Measurements from ENCODE around the gene TSHZ2. TPM values are rescaled to one million over a fixed set of nuclear protein-coding genes. Genes with fewer than 3 reads are reported as not detected.

The TSHZ2 gene
- total and polyA plus RNA-seq, 2 experiments from 2014 or later: 1.1 to 5.2 TPM

- no peaks in the 10 kb centered on the region for H3K9me2 ChIP-seq (replicated peaks; ENCODE audit: insufficient read depth)
- H3K27ac ChIP-seq: no peak overlapping the region
- H3K4me2 ChIP-seq: no peak overlapping the region
- no peak for DNase-seq (ENCODE audit: low spot score)
- WGBS (ENCODE audit: low lambda C conversion rate, missing lambda C conversion rate): 44% methylated on average over 3 of the region's 3 CpGs
- H4K20me1 ChIP-seq (ENCODE audit: insufficient read depth, poor library complexity, severe bottlenecking): no peaks in the 10 kb centered on the region
- TF ChIP-seq EZH2 (IDR thresholded peaks at IDR 0.05; ENCODE audit: borderline replicate concordance) (no peak), EZH2phosphoT487 (IDR thresholded peaks at IDR 0.05; ENCODE audit: low read depth, severe bottlenecking, unreplicated experiment) (no peak), CTCF (IDR thresholded peaks at IDR 0.05; ENCODE audit: poor library complexity) (no peak)
- H3K4me1 ChIP-seq (ENCODE audit: insufficient read depth): no peaks in the 10 kb centered on the region
- no peaks in the 10 kb centered on the region for H3K9me3 ChIP-seq (ENCODE audit: low read depth)
- H3K4me3 ChIP-seq: no peak overlapping the region
- H3K27me3 ChIP-seq: no peaks in the 10 kb centered on the region
- H3K79me2 ChIP-seq: no peaks in the 10 kb centered on the region
- H3K36me3 ChIP-seq (replicated peaks; ENCODE audit: insufficient read depth, low read depth): no peaks in the 10 kb centered on the region
- no peak overlapping the region for H2AFZ ChIP-seq
Observed at GRCh38 chr20:53100476-53100911, 128.3 kb downstream of the TSHZ2 start.

GRCh38 chr20:53101992-53102760 lies 130.0 kb downstream of the TSHZ2 start:
- no peaks in the 10 kb centered on the region for H3K9me2 ChIP-seq (replicated peaks; ENCODE audit: insufficient read depth)
- H3K36me3 ChIP-seq (replicated peaks; ENCODE audit: insufficient read depth, low read depth): no peaks in the 10 kb centered on the region
- H3K79me2 ChIP-seq: no peaks in the 10 kb centered on the region

GRCh38 chr20:53103124-53103523 lies 131.0 kb downstream of the TSHZ2 start:
- no peak overlapping the region for H3K4me2 ChIP-seq
- no peak overlapping the region for H3K27ac ChIP-seq
- H4K20me1 ChIP-seq (ENCODE audit: insufficient read depth, poor library complexity, severe bottlenecking): no peaks in the 10 kb centered on the region
- WGBS (ENCODE audit: low lambda C conversion rate, missing lambda C conversion rate): 93% methylated on average over 1 of the region's 1 CpG
- H3K79me2 ChIP-seq: no peaks in the 10 kb centered on the region
- no peaks in the 10 kb centered on the region for H3K36me3 ChIP-seq (replicated peaks; ENCODE audit: insufficient read depth, low read depth)
- H3K9me3 ChIP-seq (ENCODE audit: low read depth): no peaks in the 10 kb centered on the region
- H2AFZ ChIP-seq: no peak overlapping the region
- TF ChIP-seq CTCF (IDR thresholded peaks at IDR 0.05; ENCODE audit: poor library complexity): no peak
- no peak for TF ChIP-seq EZH2phosphoT487 (IDR thresholded peaks at IDR 0.05; ENCODE audit: low read depth, severe bottlenecking, unreplicated experiment)
- TF ChIP-seq EZH2 (IDR thresholded peaks at IDR 0.05; ENCODE audit: borderline replicate concordance): no peak
- H3K4me3 ChIP-seq: no peak overlapping the region
- H3K4me1 ChIP-seq (ENCODE audit: insufficient read depth): no peaks in the 10 kb centered on the region
- no peaks in the 10 kb centered on the region for H3K9me2 ChIP-seq (replicated peaks; ENCODE audit: insufficient read depth)
- no peak for DNase-seq (ENCODE audit: low spot score)
- H3K27me3 ChIP-seq: no peaks in the 10 kb centered on the region

More at GRCh38 chr20:53101992-53102760, 130.0 kb downstream of the TSHZ2 start:
- Histone ChIP-seq H3K4me2 (no peak overlapping the region), H3K4me1 (ENCODE audit: insufficient read depth) (no peaks in the 10 kb centered on the region), H2AFZ (no peak overlapping the region), H4K20me1 (ENCODE audit: insufficient read depth, poor library complexity, severe bottlenecking) (no peaks in the 10 kb centered on the region), H3K27me3 (no peaks in the 10 kb centered on the region), H3K27ac (no peak overlapping the region), H3K9me3 (ENCODE audit: low read depth) (no peaks in the 10 kb centered on the region), H3K4me3 (no peak overlapping the region)
- DNase-seq (ENCODE audit: low spot score): no peak
- no peak for TF ChIP-seq CTCF (IDR thresholded peaks at IDR 0.05; ENCODE audit: poor library complexity)
- no peak for TF ChIP-seq EZH2 (IDR thresholded peaks at IDR 0.05; ENCODE audit: borderline replicate concordance)
- TF ChIP-seq EZH2phosphoT487 (IDR thresholded peaks at IDR 0.05; ENCODE audit: low read depth, severe bottlenecking, unreplicated experiment): no peak
- WGBS (ENCODE audit: low lambda C conversion rate, missing lambda C conversion rate): 77% methylated on average over 6 of the region's 6 CpGs
